ENCODE results near the gene SCG5.

SCG5 gene

DNA sequence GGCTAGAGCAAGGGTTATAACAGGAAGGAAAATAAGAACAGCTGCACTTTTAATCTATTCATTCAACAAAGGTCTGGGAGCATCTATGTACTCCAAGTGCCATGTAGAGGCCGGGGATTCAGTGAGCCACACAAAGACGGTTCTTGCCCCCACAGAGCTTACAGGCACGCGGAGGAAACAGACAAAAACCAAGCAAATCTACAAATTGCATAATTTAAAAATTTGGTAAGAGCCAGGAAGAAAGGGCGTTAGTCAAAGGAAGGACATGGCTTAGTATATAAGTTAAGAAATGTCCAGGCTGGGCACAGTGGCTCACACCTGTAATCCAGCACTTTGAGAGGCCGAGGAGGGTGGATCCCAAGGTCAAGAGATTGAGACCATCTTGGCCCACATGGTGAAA, 65.9 kb downstream of the SCG5 start:
- TF ChIP-seq EZH2 (optimal IDR thresholded peaks at IDR 0.05; ENCODE audit: low read depth, low read length) (no peak), CTCF (IDR thresholded peaks at IDR 0.05; ENCODE audit: low read length) (no peak), EZH2phosphoT487 (IDR thresholded peaks at IDR 0.05; ENCODE audit: low read length) (no peak)
- Histone ChIP-seq H3K36me3 (replicated peaks; ENCODE audit: insufficient read depth, low read length) (no peaks in the 10 kb centered on the region), H3K4me2 (ENCODE audit: low read depth, low read length) (no peak overlapping the region), H3K79me2 (ENCODE audit: low read length) (no peaks in the 10 kb centered on the region), H3K4me3 (ENCODE audit: low read length) (no peak overlapping the region), H3K9ac (ENCODE audit: low read length) (no peak overlapping the region), H3K4me1 (ENCODE audit: low read length) (no peaks in the 10 kb centered on the region), H2AFZ (ENCODE audit: low read length) (no peak overlapping the region), H3K9me3 (replicated peaks; ENCODE audit: insufficient read depth, low read length) (no peaks in the 10 kb centered on the region), H4K20me1 (ENCODE audit: insufficient read depth, low read length) (no peaks in the 10 kb centered on the region), H3K27me3 (replicated peaks; ENCODE audit: insufficient read depth, low read length) (no peaks in the 10 kb centered on the region), H3K9me2 (replicated peaks; ENCODE audit: insufficient read depth, low read length) (no peaks in the 10 kb centered on the region), H3K27ac (ENCODE audit: low read length) (no peak overlapping the region), H3F3A (ENCODE audit: insufficient read depth, low read length) (no peaks in the 10 kb centered on the region)
- no peak for DNase-seq

DNA sequence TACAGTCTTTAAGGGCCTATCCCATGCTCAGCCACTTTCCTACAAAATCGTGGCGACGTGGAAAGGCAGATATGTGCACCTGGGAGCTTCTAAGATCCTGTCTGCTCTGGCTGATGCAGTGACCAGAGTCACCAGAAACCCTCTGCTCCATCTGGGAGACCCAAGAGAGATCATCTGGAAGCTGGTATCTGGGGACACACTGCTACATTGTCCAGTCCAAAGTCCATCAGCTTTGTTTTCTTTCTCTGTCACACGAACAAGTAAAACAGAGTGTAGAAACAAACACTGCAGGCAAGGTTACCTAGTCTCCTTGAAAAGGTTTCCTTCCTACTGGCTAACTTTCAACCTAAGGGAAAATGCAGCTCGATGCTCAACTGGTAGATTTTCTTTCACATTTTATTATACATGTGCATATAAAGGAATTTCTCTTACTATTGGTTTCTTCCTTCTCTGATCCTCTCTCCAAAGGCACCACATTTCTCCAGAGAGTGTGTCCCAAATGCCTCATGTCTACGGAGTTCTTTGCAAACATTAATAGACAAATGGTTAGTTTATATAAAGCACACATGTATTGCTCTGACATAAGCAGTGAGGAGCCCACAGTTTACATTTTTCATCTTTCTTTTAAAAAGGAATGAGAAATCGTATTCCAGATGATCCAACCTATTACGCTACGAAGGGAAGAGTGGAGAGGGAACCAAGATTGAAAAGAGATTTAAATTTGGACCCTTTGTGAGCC, 68.0 kb downstream of the SCG5 start:
- Histone ChIP-seq H3K9me2 (replicated peaks; ENCODE audit: insufficient read depth, low read length) (no peaks in the 10 kb centered on the region), H3K4me1 (ENCODE audit: low read length) (no peaks in the 10 kb centered on the region), H3K27ac (ENCODE audit: low read length) (no peak overlapping the region), H3K9me3 (replicated peaks; ENCODE audit: insufficient read depth, low read length) (no peaks in the 10 kb centered on the region), H3K27me3 (replicated peaks; ENCODE audit: insufficient read depth, low read length) (no peaks in the 10 kb centered on the region), H2AFZ (ENCODE audit: low read length) (no peak overlapping the region), H4K20me1 (ENCODE audit: insufficient read depth, low read length) (no peaks in the 10 kb centered on the region), H3K79me2 (ENCODE audit: low read length) (no peaks in the 10 kb centered on the region), H3F3A (ENCODE audit: insufficient read depth, low read length) (no peaks in the 10 kb centered on the region), H3K4me3 (ENCODE audit: low read length) (no peak overlapping the region), H3K36me3 (replicated peaks; ENCODE audit: insufficient read depth, low read length) (no peaks in the 10 kb centered on the region), H3K9ac (ENCODE audit: low read length) (no peak overlapping the region), H3K4me2 (ENCODE audit: low read depth, low read length) (no peak overlapping the region)
- no peak for DNase-seq
- TF ChIP-seq EZH2phosphoT487 (IDR thresholded peaks at IDR 0.05; ENCODE audit: low read length) (no peak), EZH2 (optimal IDR thresholded peaks at IDR 0.05; ENCODE audit: low read depth, low read length) (no peak), CTCF (IDR thresholded peaks at IDR 0.05; ENCODE audit: low read length) (no peak)

DNA sequence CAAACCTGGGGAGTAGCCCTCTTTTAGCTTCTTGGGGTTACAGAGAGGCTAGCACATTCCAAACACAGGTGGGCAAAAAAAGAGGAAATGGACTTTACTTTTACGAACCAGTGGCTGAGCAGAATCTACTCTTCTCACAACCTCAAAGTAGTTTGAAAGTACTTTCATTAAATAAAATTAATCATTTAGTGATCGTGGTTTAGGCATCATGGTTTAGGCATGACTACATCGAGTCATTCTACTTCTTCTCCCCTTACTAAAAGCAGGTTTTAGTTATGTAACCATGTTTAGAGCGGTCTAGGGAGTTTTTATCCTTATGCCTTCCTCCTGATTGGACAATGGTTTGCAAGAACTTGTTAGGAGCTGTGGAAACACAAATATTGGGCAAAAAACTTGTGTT, 73.8 kb downstream of the SCG5 start:
- no peak overlapping the region for H3K27ac ChIP-seq (ENCODE audit: low read length)
- H3K4me1 ChIP-seq (ENCODE audit: low read length) = no peaks in the 10 kb centered on the region
- no peaks in the 10 kb centered on the region for H3K9me3 ChIP-seq (replicated peaks; ENCODE audit: insufficient read depth, low read length)
- no peaks in the 10 kb centered on the region for H3F3A ChIP-seq (ENCODE audit: insufficient read depth, low read length)
- no peak overlapping the region for H3K4me2 ChIP-seq (ENCODE audit: low read depth, low read length)
- no peak for TF ChIP-seq EZH2 (optimal IDR thresholded peaks at IDR 0.05; ENCODE audit: low read depth, low read length)
- no peak for TF ChIP-seq EZH2phosphoT487 (IDR thresholded peaks at IDR 0.05; ENCODE audit: low read length)
- peaks cover 15% of the 10 kb centered on the region for H3K27me3 ChIP-seq (replicated peaks; ENCODE audit: insufficient read depth, low read length)
- H2AFZ ChIP-seq (ENCODE audit: low read length) = no peak overlapping the region
- H3K4me3 ChIP-seq (ENCODE audit: low read length) = no peak overlapping the region
- H4K20me1 ChIP-seq (ENCODE audit: insufficient read depth, low read length) = no peaks in the 10 kb centered on the region
- no peaks in the 10 kb centered on the region for H3K9me2 ChIP-seq (replicated peaks; ENCODE audit: insufficient read depth, low read length)
- H3K79me2 ChIP-seq (ENCODE audit: low read length) = no peaks in the 10 kb centered on the region
- no peak for DNase-seq
- H3K36me3 ChIP-seq (replicated peaks; ENCODE audit: insufficient read depth, low read length) = no peaks in the 10 kb centered on the region
- H3K9ac ChIP-seq (ENCODE audit: low read length) = no peak overlapping the region

- no peaks in the 10 kb centered on the region for H3K9me3 ChIP-seq (replicated peaks; ENCODE audit: insufficient read depth, low read length)
- DNase-seq = no peak
- no peaks in the 10 kb centered on the region for H3F3A ChIP-seq (ENCODE audit: insufficient read depth, low read length)
- no peak overlapping the region for H2AFZ ChIP-seq (ENCODE audit: low read length)
- H3K36me3 ChIP-seq (replicated peaks; ENCODE audit: insufficient read depth, low read length) = no peaks in the 10 kb centered on the region
- H4K20me1 ChIP-seq (ENCODE audit: insufficient read depth, low read length) = no peaks in the 10 kb centered on the region
- H3K4me2 ChIP-seq (ENCODE audit: low read depth, low read length) = no peak overlapping the region
- no peak overlapping the region for H3K9ac ChIP-seq (ENCODE audit: low read length)
- H3K79me2 ChIP-seq (ENCODE audit: low read length) = no peaks in the 10 kb centered on the region
- H3K9me2 ChIP-seq (replicated peaks; ENCODE audit: insufficient read depth, low read length) = no peaks in the 10 kb centered on the region
- TF ChIP-seq EZH2 (optimal IDR thresholded peaks at IDR 0.05; ENCODE audit: low read depth, low read length) = no peak
- TF ChIP-seq EZH2phosphoT487 (IDR thresholded peaks at IDR 0.05; ENCODE audit: low read length) = no peak
- H3K4me1 ChIP-seq (ENCODE audit: low read length) = no peaks in the 10 kb centered on the region
- peaks cover 15% of the 10 kb centered on the region for H3K27me3 ChIP-seq (replicated peaks; ENCODE audit: insufficient read depth, low read length)
- H3K27ac ChIP-seq (ENCODE audit: low read length) = no peak overlapping the region
- no peak overlapping the region for H3K4me3 ChIP-seq (ENCODE audit: low read length)
Measured at GRCh38 chr15:32716216-32716914, 74.9 kb downstream of the SCG5 start.
